HUES6 (cell line): ENCODE results near the gene RRM1.
"Not testable (repeated sequence)": the region's sequence is repeated elsewhere in the genome, so short reads cannot be mapped to it uniquely, and the experiment has no call there.

Source experiments
- H3K27ac ChIP-seq: 2 replicates; pipeline ENCODE4 v1.7.0; 2013; ENCODE audit warnings: low read depth, mild to moderate bottlenecking, low read length, inconsistent platforms
- H3K27me3 ChIP-seq: 2 replicates; pipeline ENCODE4 v1.6.1; 2013; ENCODE audit warnings: low read length; ENCODE audit not compliant: control insufficient read depth, insufficient read depth
- H3K36me3 ChIP-seq: 2 replicates; pipeline ENCODE4 v1.6.1; 2013; ENCODE audit warnings: low read length; ENCODE audit not compliant: control insufficient read depth, insufficient read depth
- H3K4me1 ChIP-seq: 2 replicates; pipeline ENCODE4 v1.6.1; 2013; ENCODE audit warnings: low read length; ENCODE audit not compliant: control insufficient read depth, insufficient read depth
- H3K4me3 ChIP-seq: 2 replicates; pipeline ENCODE4 v1.5.1; 2013; ENCODE audit warnings: low read depth, low read length
- H3K9ac ChIP-seq: one replicate; pipeline ENCODE4 v1.6.1; 2013; ENCODE audit warnings: mild to moderate bottlenecking, low read length
- H3K9me3 ChIP-seq: 2 replicates; pipeline ENCODE4 v1.6.1; 2013; ENCODE audit warnings: low read depth, low read length; ENCODE audit not compliant: control insufficient read depth, insufficient read depth

The RRM1 gene

DNA sequence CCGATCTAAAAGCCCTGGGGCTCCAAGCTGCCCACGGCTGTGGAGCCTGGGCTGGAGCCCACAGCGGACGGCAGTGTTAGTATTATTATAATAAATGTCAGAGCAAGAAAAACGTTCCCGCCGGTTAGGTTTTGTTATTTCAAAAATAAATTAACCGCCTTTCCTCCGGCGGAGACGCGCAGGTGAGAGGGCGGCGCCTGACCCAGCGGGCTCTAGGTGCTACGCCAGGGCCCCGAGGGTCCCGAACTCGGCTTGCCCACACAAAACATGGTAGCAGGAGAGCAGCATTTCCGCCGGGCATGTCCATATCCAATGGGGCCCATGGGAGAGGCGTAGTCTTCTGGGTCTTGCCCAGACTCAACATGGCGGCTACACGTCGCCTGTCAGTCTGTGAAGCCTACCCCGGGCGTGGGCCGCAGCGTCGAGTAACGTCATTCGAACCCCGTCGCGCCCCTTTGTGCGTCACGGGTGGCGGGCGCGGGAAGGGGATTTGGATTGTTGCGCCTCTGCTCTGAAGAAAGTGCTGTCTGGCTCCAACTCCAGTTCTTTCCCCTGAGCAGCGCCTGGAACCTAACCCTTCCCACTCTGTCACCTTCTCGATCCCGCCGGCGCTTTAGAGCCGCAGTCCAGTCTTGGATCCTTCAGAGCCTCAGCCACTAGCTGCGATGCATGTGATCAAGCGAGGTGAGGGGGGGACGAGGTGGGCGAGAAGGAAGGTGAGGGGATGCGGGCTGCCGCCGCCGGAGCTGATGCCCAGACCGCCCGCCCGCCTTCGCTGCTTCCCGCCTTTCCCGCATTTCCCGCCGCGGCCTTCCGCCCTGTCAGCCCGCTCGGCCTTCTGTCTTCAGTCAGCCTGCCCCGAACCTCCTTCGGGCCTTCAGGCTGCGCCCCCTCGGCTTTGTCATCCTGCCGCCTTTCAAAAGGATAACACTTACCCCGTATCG lies at the start of gene RRM1:
Gene RRM1 (plus strand): TSS at position 452 of the 944 bp plus-strand sequence. CDS start 214 bp downstream, at position 666.
- Histone ChIP-seq H3K4me1 (peaks cover 14% of the 10 kb centered on the region; the same call in 1 of the 2 replicates), H3K4me3 (peak within 1 kb of the TSS; percentile 90)

DNA sequence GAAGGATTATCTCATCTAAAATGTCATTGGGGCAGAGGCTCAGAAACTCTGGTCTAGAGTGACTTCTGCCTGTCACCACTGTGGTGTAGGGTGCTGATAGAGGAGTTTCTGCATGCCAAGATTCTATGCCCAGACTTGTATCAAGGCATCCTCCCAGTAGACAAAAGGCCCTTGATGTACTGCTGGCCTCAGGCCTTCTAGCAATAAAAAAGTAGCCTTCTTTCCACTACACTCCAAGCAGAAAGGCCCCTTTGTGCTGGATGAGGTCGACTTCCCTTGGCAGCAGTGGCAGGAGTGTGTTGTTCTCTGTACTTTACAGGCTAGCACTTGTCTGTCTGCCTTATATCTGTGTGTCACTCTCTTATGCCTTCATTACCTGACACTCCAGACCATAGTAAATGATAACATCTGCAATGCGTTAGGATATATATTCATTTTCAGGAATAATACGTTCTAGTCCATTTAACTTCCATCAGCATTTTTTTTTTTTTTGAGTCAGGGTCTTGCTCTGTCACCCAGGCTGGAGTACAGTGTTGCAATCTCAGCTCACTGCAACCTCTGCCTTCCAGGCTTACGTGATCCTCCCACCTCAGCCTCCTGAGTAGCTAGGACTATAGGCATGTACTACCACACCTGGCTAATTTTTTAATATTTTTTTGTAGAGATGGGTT lies 49.5 kb upstream of the RRM1 start:
- Histone ChIP-seq H3K9me3 (no peaks in the 10 kb centered on the region), H3K27me3 (no peaks in the 10 kb centered on the region), H3K4me1 (no peaks in the 10 kb centered on the region), H3K4me3 (no peak overlapping the region), H3K27ac (no peak overlapping the region), H3K36me3 (no peaks in the 10 kb centered on the region), H3K9ac (no peak overlapping the region)

More for the DNA sequence above, at the start of gene RRM1:
- H3K36me3 ChIP-seq: peaks cover 4% of the 10 kb centered on the region
- H3K9me3 ChIP-seq: no peaks in the 10 kb centered on the region
- H3K27ac ChIP-seq: peak within 1 kb of the TSS; percentile 81; the same call in 1 of the 2 replicates
- H3K9ac ChIP-seq: peak within 1 kb of the TSS; percentile 95
- H3K27me3 ChIP-seq: no peaks in the 10 kb centered on the region

DNA sequence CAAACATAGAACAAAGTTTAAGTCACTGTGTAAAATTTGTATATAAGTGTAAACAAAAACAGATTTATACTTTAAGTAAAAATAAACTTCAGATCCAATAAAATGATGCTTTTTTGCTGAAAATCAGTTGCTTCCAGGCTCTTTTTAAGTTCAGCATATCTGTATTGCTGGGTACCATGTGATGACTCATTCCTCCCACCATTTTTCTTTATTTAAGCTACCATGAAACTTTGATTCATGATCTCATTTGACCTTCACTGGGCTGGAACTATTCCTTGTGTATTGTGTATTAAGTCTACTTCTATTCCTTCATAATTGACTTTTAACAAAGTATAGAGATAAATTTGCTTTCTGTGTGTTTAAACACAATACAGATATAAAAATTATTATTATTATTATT lies 46.3 kb upstream of the RRM1 start:
- Histone ChIP-seq H3K9me3 (no peaks in the 10 kb centered on the region), H3K27me3 (no peaks in the 10 kb centered on the region), H3K9ac (no peak overlapping the region), H3K4me3 (no peak overlapping the region), H3K36me3 (no peaks in the 10 kb centered on the region), H3K4me1 (no peaks in the 10 kb centered on the region), H3K27ac (no peak overlapping the region)

DNA sequence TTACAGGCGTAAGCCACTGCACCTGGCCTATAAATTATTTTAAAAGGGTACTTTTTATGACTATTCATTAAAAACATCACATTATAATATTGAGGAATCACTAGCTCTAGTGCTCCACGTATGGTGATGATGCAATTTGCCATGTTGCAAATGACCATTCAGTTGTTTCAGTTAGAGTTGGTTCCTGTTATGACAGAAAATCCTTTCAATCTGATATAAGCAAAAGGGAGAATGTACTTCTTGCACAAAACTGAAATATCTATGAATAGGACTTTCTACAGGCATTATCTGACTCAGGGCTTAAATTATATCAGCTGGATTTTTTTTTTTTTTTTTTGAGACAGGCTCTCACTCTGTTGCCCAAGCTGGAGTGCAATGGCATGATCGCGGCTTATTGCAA lies 45.6 kb upstream of the RRM1 start:
- Histone ChIP-seq H3K9ac (no peak overlapping the region), H3K4me3 (no peak overlapping the region), H3K4me1 (no peaks in the 10 kb centered on the region), H3K36me3 (no peaks in the 10 kb centered on the region), H3K27ac (no peak overlapping the region), H3K27me3 (no peaks in the 10 kb centered on the region), H3K9me3 (no peaks in the 10 kb centered on the region)

DNA sequence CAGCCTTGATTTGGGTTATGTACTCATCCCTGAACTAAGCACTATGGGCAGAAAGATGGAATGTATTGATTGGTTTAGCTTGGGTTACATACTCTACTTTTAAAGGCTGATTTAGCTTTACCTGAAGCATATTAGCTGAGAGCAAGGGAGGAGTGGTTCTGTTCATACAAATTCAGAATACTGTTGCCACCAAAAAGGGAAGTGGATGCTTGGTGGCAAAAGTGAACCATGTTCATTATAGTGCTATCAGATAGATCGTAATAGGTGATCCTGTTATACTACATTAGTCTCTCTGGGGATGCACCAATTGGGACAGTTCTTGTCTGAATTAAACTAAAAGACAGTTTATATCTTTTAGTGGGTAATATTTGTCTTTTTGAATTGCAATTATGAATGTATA lies 44.5 kb upstream of the RRM1 start:
- H3K9me3 ChIP-seq: no peaks in the 10 kb centered on the region
- no peak overlapping the region for H3K27ac ChIP-seq
- H3K36me3 ChIP-seq: no peaks in the 10 kb centered on the region
- no peak overlapping the region for H3K4me3 ChIP-seq
- H3K27me3 ChIP-seq: no peaks in the 10 kb centered on the region
- no peaks in the 10 kb centered on the region for H3K4me1 ChIP-seq
- H3K9ac ChIP-seq: no peak overlapping the region

DNA sequence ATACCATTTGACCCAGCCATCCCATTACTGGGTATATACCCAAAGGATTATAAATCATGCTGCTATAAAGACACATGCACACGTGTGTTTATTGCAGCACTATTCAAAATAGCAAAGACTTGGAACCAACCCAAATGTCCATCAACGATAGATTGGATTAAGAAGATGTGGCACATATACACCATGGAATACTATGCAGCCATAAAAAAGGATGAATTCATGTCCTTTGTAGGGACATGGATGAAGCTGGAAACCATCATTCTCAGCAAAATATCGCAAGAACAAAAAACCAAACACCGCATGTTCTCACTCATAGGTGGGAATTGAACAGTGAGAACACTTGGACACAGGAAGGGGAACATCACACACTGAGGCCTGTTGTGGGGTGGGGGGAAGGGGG lies 41.4 kb upstream of the RRM1 start:
- not testable (repeated sequence) for H3K27me3 ChIP-seq, H3K36me3 ChIP-seq, H3K9ac ChIP-seq, H3K4me1 ChIP-seq, H3K9me3 ChIP-seq, H3K27ac ChIP-seq, H3K4me3 ChIP-seq

DNA sequence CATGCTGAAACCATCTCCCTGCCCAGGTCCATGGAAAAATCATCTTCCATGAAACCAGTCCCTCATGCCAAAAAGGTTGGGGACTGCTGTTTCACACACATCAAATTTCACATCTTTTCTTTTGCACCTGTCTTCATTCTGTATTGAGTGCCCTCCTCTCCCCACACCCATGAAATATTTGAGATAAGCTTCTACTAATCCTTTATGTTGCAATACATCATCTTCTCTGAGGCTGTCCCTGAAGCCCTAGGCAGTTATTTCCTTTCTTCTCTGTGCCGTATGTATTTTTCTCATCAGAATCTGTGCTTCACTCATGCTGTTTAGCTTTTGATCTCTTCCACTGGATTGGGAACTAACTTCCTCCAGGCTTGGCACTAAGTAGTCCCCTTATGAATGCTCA lies 40.0 kb upstream of the RRM1 start:
- Histone ChIP-seq H3K4me3 (no peak overlapping the region), H3K4me1 (peaks cover 4% of the 10 kb centered on the region; the same call in 1 of the 2 replicates), H3K9me3 (no peaks in the 10 kb centered on the region), H3K9ac (no peak overlapping the region), H3K27ac (no peak overlapping the region), H3K36me3 (no peaks in the 10 kb centered on the region), H3K27me3 (no peaks in the 10 kb centered on the region)

DNA sequence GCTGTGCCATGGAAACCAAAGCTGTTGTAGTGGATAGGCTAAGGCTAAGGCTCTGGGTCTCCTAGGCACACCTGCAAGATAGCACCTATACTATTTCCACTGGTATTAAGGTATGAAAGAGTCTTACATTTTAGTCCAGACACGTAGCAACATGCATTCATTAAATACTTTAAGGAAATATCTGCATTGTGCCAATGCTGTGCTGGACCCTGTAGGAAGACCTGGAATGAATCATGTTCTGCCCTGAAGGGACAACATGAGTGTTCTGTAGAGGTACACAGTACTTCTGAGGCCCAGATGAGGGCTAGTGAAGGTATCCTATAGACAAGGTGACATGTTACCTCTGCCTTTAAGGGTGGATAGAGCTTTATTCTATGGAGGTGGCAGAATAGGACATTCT lies 35.2 kb upstream of the RRM1 start:
- H3K9ac ChIP-seq: no peak overlapping the region
- H3K9me3 ChIP-seq: no peaks in the 10 kb centered on the region
- H3K27ac ChIP-seq: no peak overlapping the region
- no peaks in the 10 kb centered on the region for H3K27me3 ChIP-seq
- no peak overlapping the region for H3K4me3 ChIP-seq
- no peaks in the 10 kb centered on the region; the same call in 1 of the 2 replicates for H3K36me3 ChIP-seq
- H3K4me1 ChIP-seq: peaks cover 4% of the 10 kb centered on the region; the same call in 1 of the 2 replicates

DNA sequence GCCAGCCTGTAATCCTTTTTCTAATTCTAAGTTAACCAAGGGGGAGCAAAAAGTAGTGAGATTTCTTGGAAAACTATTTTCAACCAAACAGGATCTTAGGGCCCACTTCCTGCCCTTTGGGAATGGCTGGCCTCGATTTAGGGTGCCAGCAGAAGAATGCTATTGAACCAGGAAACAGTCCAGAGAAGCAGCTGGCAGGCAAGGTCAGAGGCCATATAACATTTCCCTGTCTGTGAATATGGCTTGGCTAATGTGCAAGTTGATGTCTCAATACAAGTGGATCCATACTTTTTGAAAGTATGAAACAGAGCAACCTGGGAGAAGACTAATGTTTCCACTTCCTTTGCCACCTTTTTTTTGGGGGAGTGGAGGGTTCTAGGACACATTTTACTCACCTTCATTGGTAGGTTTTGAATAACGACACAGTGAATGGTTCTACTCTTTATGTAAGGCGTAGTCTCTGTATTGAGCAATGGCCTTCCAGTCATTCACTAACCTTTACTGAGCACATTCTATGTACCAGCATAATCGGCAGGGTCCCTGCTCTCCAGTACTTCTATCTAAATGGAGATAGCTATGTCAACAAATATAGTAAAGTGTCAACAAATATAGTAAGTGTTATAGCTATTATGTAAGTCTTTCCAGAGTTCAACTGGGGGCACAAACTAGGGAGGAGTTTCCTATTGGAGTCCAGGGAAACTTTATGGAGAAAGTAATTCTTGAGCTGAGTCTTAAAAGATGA lies 34.2 kb upstream of the RRM1 start:
- H3K4me3 ChIP-seq: no peak overlapping the region
- H3K9me3 ChIP-seq: no peaks in the 10 kb centered on the region
- H3K9ac ChIP-seq: no peak overlapping the region
- H3K4me1 ChIP-seq: peaks cover 4% of the 10 kb centered on the region; the same call in 1 of the 2 replicates
- no peak overlapping the region for H3K27ac ChIP-seq
- H3K27me3 ChIP-seq: no peaks in the 10 kb centered on the region
- H3K36me3 ChIP-seq: no peaks in the 10 kb centered on the region; the same call in 1 of the 2 replicates

DNA sequence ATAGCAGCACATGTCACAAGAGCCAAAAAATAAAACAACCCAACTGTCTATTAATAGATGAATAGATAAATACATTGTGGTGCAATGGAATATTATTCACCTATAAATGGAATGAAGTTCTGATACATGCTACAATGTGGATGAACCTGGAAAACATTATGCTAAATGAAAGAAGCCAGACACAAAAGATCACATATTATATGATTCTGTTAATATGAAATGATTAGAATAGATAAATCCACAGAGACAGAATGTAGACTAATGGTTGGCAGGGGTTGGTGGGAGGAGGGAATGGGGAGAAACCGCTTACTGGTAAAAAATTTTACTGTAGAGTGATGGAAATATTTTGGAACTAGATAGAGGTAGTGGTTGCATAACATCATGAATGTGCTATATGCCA lies 32.9 kb upstream of the RRM1 start:
- no peaks in the 10 kb centered on the region for H3K27me3 ChIP-seq
- H3K36me3 ChIP-seq: no peaks in the 10 kb centered on the region; the same call in 1 of the 2 replicates
- H3K27ac ChIP-seq: no peak overlapping the region
- no peaks in the 10 kb centered on the region for H3K9me3 ChIP-seq
- no peak overlapping the region for H3K9ac ChIP-seq
- H3K4me3 ChIP-seq: no peak overlapping the region
- peaks cover 4% of the 10 kb centered on the region; the same call in 1 of the 2 replicates for H3K4me1 ChIP-seq
